GM19240 (cell line): ENCODE data around the gene ASAP2.
"Not testable (repeated sequence)": the region's sequence is repeated elsewhere in the genome, so short reads cannot be mapped to it uniquely, and the experiment has no call there.

Source experiments
- DNase-seq: peaks from one replicate; pipeline ENCODE4 v3.0.0; 2011; ENCODE audit warnings: low spot score; ENCODE audit not compliant: insufficient read length

Gene ASAP2

DNA sequence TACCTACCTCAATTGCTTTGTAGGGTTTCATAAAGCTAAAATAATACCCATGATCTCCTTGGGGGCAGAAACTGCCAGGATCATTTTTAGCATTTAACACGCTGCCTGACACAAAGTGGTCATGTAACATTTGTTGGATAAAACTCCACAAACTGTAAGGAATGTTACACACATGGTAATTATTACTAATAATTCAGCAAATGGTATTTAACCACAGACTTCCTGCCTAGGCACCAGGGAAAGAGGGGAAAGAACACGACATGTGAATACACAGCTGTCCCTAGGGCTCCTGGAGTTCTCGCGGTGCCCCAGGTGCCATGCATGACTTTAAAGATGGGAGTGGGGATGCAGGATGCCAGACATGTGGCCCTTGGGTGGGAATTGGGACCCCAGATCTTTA is 43.5 kb downstream of the ASAP2 start:
- no peak for DNase-seq

DNA sequence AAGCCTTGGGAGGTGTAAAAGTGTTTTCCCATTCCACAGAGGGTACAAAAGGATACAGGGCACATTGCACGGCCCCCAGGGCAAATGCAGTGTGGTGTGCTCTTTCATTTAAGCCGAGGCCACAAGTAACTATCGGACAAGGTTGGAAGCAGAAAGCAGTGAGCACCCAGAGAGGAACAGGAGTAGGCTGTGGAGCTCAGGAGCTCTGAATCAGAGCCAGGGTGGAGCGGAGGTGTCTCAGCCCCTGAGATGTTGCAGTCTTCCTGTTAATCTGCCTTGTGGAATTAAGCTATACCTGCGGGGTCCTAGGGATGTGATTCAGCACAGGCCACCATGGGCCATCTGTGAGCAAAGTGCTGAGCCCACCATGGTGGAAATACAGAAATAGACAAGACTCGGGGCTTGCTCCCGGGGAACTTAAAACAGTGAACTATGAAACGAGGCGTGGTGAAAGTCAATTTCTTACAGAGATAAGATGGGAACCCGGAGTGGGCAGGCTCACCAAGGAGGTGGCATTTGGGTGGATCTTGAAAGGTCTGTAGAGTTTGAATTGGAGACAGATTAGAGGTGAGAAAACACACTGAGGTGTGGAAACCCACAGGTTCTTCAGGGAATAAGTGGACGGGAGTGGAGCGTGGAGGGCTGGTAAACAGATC is 44.0 kb downstream of the ASAP2 start:
- no peak for DNase-seq

DNA sequence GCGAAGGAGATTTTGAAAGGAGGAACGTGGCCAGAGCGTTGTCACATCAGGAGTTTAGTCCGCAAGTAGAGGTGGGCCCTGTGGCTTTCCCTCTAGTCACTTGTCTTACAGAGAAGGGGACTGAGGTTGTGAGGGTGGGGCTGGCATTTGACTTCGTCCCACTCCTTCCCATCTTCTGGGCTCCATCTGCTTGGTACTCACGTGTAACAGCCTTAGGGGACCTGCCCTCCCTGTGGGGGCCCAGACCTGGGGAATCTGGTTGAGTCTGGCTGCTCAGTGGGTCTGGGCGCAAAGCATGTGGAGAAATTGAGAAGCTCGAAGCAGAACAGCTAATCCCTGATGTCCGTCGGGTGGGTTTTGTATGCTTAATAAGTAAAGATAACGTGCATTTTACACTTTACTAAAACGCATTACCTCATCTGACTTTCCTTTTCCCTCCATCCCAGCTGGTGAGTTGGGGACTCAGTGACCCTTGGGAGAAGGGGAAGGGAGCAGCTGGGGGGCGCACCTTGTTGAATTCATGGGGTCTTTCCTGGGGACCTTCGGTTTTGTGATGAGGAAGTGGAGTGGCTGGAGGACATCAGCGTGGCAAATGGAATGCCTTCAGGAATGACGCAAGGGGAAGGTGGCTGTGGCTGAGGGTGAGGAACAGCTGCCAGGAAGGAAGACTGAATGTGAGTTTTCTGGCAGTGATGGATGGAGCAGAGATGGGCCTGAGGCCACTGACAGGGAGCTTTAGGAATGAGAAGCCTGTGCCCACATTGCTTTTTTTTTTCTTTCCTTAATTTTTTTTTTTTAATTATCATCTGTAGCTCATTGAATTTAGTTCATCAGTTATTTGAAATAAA is 44.8 kb downstream of the ASAP2 start:
- no peak for DNase-seq

DNA sequence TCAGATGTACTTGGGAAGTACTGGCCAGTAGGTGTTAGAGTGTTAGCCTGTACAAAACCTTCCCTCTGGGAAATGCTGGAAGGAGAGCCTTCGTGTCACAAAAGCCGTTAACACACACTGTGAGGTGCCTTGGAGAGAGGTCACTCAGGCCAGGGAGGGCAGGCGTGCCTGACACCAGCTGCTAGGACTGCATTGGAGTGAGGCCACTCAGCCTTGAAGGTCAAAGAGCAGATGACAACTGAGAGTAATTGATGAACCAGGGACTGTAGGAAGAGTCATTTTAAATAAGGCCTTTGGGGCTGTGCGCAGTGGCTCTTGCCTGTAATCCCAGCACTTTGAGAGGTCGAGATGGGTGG is 45.4 kb downstream of the ASAP2 start:
- DNase-seq, result no peak

GRCh38 chr2:9255416-9255815 is 48.8 kb downstream of the ASAP2 start:
- DNase-seq, result no peak

GRCh38 chr2:9256147-9256546 is 49.5 kb downstream of the ASAP2 start:
- no peak for DNase-seq

DNA sequence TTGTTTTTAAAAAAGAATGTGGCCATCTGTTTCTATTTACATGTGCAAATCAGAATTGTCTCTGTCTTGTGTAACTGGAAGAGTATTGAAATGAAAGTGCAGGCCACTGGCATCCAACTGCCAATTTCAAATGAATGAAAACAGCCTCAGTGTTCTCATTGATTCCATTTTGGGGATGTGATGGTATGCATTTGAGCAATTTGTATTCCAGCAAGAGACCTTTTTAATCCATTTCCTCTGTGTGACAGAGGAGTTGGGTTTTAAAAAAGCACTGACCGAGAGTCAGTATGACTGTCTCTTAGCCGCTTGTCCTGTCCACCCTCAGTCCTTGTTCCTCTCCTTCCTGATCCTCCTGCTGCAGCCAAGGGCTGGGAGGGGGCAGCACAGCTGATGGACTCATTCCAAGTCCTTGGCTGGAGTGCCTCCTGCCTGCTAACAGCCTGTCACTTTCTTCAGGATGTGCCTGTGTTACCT is 50.0 kb downstream of the ASAP2 start:
- no peak for DNase-seq

GRCh38 chr2:9258501-9258900 is 51.9 kb downstream of the ASAP2 start:
- DNase-seq, result no peak

- DNase-seq, result no peak
These were observed 52.4 kb downstream of the ASAP2 start for GRCh38 chr2:9258953-9259399.

- no peak for DNase-seq
These were observed 53.9 kb downstream of the ASAP2 start for GRCh38 chr2:9260464-9260918.

DNA sequence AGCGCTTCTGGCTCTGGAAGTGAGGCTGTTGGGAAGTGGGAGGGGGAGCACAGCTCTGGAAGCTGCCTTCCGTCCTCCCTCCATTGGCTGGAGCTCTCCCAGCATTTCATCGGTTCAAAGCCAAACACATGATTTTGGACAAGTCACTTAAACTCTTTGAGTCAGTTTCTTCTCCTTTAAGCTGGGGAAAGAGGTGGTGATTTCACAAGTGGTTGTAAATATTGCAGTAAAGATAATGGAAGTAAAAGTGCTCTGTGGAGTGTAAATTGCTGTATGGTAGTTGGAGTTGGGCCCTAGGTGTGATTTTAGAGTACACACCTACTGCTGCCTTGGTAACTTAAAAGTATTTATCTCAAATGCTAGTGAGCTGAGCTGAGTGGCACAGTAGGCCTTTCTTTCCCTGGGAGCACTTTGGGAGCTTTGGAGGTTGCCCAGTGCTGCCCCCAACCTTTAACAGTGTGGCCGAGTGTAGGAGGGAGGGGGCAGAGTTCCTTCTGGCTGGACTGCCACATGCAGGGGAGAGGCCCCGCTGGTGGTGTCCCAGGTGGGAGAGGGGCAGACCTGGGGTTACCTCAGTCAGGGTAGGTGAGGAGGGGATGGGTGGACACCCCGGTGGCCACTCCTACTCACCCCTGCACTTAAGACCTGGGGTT is 54.7 kb downstream of the ASAP2 start:
- DNase-seq, result no peak

GRCh38 chr2:9262671-9263171 is 56.1 kb downstream of the ASAP2 start:
- DNase-seq, result no peak

DNA sequence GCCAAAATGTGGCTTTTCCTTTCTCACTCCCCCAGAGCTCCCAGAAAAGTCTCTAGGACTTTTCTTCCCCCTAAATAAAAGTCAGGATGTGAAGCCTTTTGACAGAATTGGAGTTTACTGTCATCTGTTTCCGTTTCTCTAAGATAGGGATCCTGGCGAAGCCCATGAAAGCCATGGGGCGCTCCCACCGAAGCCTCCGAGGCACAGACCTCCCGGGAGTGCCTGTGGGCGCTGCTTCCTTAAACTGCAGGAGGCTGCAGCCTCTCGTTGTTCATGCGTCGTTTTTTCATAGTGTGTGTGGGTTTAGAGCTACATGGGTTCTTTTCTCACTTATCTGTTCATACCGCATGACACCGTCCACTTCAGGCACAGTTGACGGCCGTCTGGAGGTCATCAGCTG is 56.8 kb downstream of the ASAP2 start:
- no peak for DNase-seq

DNA sequence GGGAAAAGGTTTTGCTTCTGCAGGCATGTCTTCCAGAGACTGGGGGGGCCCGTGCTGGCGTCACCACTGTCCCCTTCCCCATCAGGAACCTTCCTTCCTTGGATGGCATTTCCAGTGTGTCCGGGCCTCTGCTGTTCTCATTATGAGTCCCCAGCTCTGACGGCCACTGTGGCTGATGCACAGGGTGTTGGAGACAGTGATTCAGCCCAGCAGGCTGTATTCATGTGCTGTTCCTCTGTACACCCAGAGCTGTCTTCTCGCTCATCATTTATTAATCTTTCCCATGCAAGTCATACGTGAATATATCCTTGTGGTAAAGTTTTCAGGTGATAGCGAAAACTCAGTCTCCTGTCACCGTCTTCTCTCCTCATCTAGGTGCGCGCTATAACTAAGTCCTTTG is 57.7 kb downstream of the ASAP2 start:
- no peak for DNase-seq

- DNase-seq, result no peak
These were observed 60.1 kb downstream of the ASAP2 start for GRCh38 chr2:9266711-9267110.

- DNase-seq, result not testable (repeated sequence)
These were observed 60.7 kb downstream of the ASAP2 start for GRCh38 chr2:9267286-9267685.

- no peak for DNase-seq
These were observed 61.9 kb downstream of the ASAP2 start for GRCh38 chr2:9268301-9269080.

- DNase-seq, result no peak
These were observed 62.7 kb downstream of the ASAP2 start for GRCh38 chr2:9269295-9269694.

- DNase-seq, result no peak
These were observed 63.2 kb downstream of the ASAP2 start for GRCh38 chr2:9269695-9270360.

GRCh38 chr2:9271091-9271490 is 64.5 kb downstream of the ASAP2 start:
- DNase-seq, result no peak

DNA sequence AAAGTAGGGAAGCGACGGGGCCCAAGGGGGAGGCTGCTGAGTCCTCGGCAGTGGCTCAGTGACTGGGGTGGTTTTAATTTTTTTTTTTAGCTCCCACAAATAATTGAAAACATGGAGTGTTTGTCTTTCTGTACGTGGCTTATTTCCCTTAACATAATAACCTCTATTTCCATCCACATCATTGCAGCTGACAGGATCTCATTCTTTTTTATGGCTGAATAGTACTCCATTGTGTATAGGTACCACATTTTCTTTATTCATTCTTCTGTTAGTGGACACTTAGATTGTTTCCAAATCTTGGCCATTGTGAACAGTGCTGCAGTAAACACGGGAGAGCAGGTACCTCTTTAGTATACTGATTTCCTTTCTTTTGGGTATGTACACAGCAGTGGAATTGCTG is 65.1 kb downstream of the ASAP2 start:
- DNase-seq, result no peak
